Measurements from ENCODE around the gene AXL.

DNA sequence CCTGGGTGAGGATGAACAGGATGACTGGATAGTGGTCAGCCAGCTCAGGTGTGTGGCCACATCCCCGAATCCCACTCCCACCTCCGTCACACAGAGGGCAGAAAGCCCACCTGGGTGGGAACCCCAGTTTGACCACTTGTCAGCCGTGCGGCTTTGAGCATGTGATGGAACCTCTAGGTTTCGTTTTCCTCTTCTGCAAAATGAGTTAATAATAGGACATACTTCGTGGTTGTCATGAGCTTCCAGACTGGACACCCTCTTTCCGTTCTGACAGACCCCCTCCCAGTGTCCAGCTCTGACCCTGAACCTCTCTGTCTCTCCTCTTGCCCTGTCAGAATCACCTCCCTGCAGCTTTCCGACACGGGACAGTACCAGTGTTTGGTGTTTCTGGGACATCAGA lies 1.8 kb downstream of the AXL start:
- TF ChIP-seq, protein P1, sequence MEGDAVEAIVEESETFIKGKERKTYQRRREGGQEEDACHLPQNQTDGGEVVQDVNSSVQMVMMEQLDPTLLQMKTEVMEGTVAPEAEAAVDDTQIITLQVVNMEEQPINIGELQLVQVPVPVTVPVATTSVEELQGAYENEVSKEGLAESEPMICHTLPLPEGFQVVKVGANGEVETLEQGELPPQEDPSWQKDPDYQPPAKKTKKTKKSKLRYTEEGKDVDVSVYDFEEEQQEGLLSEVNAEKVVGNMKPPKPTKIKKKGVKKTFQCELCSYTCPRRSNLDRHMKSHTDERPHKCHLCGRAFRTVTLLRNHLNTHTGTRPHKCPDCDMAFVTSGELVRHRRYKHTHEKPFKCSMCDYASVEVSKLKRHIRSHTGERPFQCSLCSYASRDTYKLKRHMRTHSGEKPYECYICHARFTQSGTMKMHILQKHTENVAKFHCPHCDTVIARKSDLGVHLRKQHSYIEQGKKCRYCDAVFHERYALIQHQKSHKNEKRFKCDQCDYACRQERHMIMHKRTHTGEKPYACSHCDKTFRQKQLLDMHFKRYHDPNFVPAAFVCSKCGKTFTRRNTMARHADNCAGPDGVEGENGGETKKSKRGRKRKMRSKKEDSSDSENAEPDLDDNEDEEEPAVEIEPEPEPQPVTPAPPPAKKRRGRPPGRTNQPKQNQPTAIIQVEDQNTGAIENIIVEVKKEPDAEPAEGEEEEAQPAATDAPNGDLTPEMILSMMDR (IDR thresholded peaks at IDR 0.05; ENCODE audit: low read depth, low read length, missing input control), result no peak
- TF ChIP-seq SP1 (IDR thresholded peaks at IDR 0.05) (no peak), YY1 (IDR thresholded peaks at IDR 0.05) (no peak), JUND (IDR thresholded peaks at IDR 0.05) (no peak), RAD21 (IDR thresholded peaks at IDR 0.05) (no peak), TAF1 (conservative IDR thresholded peaks at IDR 0.05) (no peak), HNF4G (IDR thresholded peaks at IDR 0.05) (no peak), HNF4A (conservative IDR thresholded peaks at IDR 0.05) (no peak), FOXA2 (IDR thresholded peaks at IDR 0.05) (no peak), RXRA (IDR thresholded peaks at IDR 0.05) (no peak), EGR1 (IDR thresholded peaks at IDR 0.05; ENCODE audit: low read depth in 2 of 2) (no peak)
- TF ChIP-seq, protein P2, sequence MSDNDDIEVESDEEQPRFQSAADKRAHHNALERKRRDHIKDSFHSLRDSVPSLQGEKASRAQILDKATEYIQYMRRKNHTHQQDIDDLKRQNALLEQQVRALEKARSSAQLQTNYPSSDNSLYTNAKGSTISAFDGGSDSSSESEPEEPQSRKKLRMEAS (IDR thresholded peaks at IDR 0.05), result no peak
- TF ChIP-seq, protein P3, sequence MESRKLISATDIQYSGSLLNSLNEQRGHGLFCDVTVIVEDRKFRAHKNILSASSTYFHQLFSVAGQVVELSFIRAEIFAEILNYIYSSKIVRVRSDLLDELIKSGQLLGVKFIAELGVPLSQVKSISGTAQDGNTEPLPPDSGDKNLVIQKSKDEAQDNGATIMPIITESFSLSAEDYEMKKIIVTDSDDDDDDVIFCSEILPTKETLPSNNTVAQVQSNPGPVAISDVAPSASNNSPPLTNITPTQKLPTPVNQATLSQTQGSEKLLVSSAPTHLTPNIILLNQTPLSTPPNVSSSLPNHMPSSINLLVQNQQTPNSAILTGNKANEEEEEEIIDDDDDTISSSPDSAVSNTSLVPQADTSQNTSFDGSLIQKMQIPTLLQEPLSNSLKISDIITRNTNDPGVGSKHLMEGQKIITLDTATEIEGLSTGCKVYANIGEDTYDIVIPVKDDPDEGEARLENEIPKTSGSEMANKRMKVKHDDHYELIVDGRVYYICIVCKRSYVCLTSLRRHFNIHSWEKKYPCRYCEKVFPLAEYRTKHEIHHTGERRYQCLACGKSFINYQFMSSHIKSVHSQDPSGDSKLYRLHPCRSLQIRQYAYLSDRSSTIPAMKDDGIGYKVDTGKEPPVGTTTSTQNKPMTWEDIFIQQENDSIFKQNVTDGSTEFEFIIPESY (IDR thresholded peaks at IDR 0.05), result no peak
- TF ChIP-seq, protein P4, sequence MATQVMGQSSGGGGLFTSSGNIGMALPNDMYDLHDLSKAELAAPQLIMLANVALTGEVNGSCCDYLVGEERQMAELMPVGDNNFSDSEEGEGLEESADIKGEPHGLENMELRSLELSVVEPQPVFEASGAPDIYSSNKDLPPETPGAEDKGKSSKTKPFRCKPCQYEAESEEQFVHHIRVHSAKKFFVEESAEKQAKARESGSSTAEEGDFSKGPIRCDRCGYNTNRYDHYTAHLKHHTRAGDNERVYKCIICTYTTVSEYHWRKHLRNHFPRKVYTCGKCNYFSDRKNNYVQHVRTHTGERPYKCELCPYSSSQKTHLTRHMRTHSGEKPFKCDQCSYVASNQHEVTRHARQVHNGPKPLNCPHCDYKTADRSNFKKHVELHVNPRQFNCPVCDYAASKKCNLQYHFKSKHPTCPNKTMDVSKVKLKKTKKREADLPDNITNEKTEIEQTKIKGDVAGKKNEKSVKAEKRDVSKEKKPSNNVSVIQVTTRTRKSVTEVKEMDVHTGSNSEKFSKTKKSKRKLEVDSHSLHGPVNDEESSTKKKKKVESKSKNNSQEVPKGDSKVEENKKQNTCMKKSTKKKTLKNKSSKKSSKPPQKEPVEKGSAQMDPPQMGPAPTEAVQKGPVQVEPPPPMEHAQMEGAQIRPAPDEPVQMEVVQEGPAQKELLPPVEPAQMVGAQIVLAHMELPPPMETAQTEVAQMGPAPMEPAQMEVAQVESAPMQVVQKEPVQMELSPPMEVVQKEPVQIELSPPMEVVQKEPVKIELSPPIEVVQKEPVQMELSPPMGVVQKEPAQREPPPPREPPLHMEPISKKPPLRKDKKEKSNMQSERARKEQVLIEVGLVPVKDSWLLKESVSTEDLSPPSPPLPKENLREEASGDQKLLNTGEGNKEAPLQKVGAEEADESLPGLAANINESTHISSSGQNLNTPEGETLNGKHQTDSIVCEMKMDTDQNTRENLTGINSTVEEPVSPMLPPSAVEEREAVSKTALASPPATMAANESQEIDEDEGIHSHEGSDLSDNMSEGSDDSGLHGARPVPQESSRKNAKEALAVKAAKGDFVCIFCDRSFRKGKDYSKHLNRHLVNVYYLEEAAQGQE (IDR thresholded peaks at IDR 0.05), result no peak

Data from liver (tissue), 3 donors.